ENCODE measurements around the gene PLA2R1. TPM values are rescaled to one million over a fixed set of nuclear protein-coding genes. Genes with fewer than 3 reads are reported as not detected.

PLA2R1 gene
- total RNA-seq, 1 experiment from 2014 or later, result 5.7 TPM

- Histone ChIP-seq H3K4me3 (ENCODE audit: low read depth in 2 of 2, low read length in 2 of 2) (no peak overlapping the region), H3K27ac (ENCODE audit: low read length) (no peak overlapping the region), H3K36me3 (ENCODE audit: control insufficient read depth, insufficient read depth, low read length) (no peaks in the 10 kb centered on the region), H3K27me3 (ENCODE audit: control insufficient read depth, insufficient read depth, low read length) (peaks cover 2% of the 10 kb centered on the region; the same call in 1 of the 2 replicates), H3K9me3 (ENCODE audit: control insufficient read depth, insufficient read depth, low read depth, low read length) (no peaks in the 10 kb centered on the region), H3K4me1 (ENCODE audit: control insufficient read depth, insufficient read depth, low read length) (no peaks in the 10 kb centered on the region)
- DNase-seq (ENCODE audit: low read depth, low spot score), result no peak
- ChIA-PET POLR2A (no interaction called here), CTCF (no interaction called here)
- no TSS peak for BruUV-seq (replicated peaks)
- intact Hi-C loops (cut with micrococcal nuclease; ENCODE audit: unreplicated experiment) (no loop called here), in situ Hi-C loops (cut with HindIII; ENCODE audit: low pct_unique_long_range_greater_than_20kb, low sequenced_read_pairs) (no loop called here)
- ATAC-seq, result no peak
- TF ChIP-seq CTCF (IDR thresholded peaks at IDR 0.05) (no peak), SIN3A (IDR thresholded peaks at IDR 0.05; ENCODE audit: borderline replicate concordance, insufficient read depth, low read depth, low read length) (no peak)
Measured at GRCh38 chr2:160055726-160056108, 6.7 kb downstream of the PLA2R1 start.

- intact Hi-C loops (cut with micrococcal nuclease; ENCODE audit: unreplicated experiment) (no loop called here), in situ Hi-C loops (cut with HindIII; ENCODE audit: low pct_unique_long_range_greater_than_20kb, low sequenced_read_pairs) (no loop called here)
- ChIA-PET POLR2A (interaction anchor here (0.6 kb wide), 1 partner anchor 56 kb away, joined by 3 read pairs; no protein-coding TSS in a partner anchor), CTCF (no interaction called here)
- no peaks in the 10 kb centered on the region for H3K36me3 ChIP-seq (ENCODE audit: control insufficient read depth, insufficient read depth, low read length)
- TF ChIP-seq SIN3A (IDR thresholded peaks at IDR 0.05; ENCODE audit: borderline replicate concordance, insufficient read depth, low read depth, low read length) (no peak), CTCF (IDR thresholded peaks at IDR 0.05) (no peak), POLR2AphosphoS5 (IDR thresholded peaks at IDR 0.05; ENCODE audit: low read depth, low read length) (no peak), TCF7L2 (IDR thresholded peaks at IDR 0.05; ENCODE audit: low read depth, low read length) (no peak), REST (IDR thresholded peaks at IDR 0.05; ENCODE audit: insufficient read depth in 1 of 2, low read depth in 2 of 2, low read length in 1 of 2) (no peak)
- BruUV-seq (replicated peaks), result no TSS peak
- H3K27me3 ChIP-seq (ENCODE audit: control insufficient read depth, insufficient read depth, low read length), result peaks cover 2% of the 10 kb centered on the region; the same call in 1 of the 2 replicates
- H3K4me3 ChIP-seq (ENCODE audit: low read depth in 2 of 2, low read length in 2 of 2), result no peak overlapping the region
- no peak overlapping the region for H3K27ac ChIP-seq (ENCODE audit: low read length)
- no peaks in the 10 kb centered on the region for H3K4me1 ChIP-seq (ENCODE audit: control insufficient read depth, insufficient read depth, low read length)
- ATAC-seq (no peak), DNase-seq (ENCODE audit: low read depth, low spot score) (no peak)
- no peaks in the 10 kb centered on the region for H3K9me3 ChIP-seq (ENCODE audit: control insufficient read depth, insufficient read depth, low read depth, low read length)
Measured at GRCh38 chr2:160054984-160055725, 7.3 kb downstream of the PLA2R1 start.

Measured in Panc1 (cell line).